G401.6 (cell line): Measurements from ENCODE around the gene KRT76.

ENCODE experiments used
- FAIRE-seq: peaks from 2 replicates; lab custom pipeline; 2012; peaks lifted over from hg19 to GRCh38; lab: Jason Lieb, UNC

Gene KRT76

DNA sequence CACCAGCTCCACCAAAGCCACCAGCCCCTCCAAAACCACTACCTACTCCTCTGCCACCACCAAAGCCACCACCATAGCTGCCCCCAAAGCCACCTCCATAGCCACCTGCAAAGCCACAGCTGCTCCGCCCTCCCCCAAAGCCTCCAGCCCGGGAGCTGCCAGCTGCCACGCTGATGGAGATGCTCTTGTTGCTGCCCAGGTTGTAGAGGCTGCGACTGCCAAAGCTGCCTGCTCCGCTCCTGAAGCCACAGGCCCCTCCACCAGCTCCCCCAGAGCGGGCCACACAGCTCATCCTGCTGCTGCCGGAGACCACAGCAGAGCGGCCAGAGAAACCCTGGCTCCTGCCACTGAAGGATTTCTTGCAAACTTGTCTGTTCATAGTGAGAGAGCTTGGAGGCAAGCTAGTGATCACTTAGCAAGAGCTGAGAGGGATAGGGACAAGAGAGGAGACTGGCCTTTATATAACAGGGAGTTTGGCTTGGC, at the start of gene KRT76:
KRT76 (minus strand) TSS at position 433 of the 483 bp plus-strand sequence; CDS start at position 379, 54 bp downstream.
- no peak for FAIRE-seq

DNA sequence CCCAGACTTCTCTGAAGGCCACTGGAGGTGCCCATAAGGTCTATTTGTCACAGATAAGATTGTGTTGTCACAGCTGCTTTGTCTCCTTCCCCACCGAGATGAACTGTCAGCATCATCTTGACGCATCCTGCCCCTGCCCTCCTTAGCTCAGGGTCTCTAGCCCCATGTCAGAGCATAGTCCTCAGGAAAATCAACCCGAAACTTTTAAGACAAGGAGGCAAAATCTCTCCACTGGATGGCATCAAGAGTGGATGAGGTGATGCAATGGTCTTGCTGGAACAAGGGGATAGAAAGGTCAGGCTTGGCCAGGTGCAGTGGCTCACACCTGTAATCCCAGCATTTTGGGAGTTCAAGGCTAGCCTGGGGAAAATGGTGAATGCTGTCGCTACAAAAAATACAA, 48.8 kb upstream of the KRT76 start:
- FAIRE-seq, result no peak

DNA sequence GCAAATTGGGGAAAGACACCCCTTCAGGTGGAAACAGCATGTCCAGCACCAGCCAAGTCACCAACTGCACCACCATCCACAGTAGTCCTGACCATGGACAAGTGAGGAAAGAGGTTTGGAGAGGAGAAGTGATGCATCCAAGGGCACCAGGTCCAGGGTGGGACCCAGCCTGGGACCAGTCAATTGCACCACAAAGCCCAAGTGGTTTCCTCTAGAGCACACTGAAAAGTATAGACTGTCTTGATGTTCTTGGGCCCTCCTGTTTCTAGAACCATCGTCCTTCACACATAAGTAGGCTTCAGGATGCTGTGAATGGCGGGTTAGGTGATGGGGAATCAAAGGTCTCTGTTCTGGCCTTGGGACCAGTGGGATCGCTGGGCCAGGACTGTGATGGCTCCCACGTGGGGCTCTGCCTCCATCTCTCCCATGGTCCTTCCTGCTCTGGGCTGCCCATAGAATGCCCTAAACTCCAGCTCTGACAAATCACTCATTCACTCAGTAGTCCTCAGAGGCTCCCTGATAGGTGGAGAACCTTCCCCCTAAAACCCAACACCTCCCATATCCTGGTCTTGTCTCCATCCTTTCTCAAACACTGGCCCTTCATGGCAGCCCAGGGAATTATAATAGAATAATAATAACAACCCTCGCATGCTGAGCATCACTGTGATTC, 47.7 kb upstream of the KRT76 start:
- no peak for FAIRE-seq

DNA sequence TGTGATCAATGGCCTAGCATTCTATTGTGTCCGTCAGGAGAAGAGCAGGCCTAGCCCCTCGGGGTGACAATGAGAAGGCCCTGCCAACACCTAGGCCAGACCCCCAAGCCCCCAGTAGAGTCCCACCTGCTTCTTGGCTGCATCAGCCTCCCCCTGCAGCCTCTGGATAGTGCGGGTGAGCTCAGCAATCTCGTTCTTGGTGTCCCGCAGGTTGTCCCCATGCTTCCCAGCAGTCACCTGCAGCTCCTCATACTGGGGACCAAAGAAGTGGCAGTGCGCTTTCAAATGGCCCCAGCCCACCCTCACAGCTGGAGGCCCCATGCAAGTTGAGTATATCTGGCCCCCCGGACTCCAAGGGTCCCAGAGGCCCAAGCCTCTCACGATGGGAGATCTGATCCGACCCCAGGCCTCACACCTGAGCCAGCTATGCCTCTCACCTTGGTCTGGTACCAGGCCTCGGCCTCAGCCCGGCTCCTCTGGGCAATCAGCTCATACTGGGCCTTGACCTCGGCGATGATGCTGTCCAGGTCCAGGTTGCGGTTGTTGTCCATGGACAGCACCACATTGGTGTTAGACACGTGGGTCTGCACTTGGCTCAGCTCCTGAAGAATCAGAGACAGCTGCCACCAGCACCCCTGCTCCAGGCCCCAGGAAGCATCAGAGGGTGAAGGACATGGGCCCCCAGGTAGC, 46.8 kb upstream of the KRT76 start:
- no peak for FAIRE-seq

DNA sequence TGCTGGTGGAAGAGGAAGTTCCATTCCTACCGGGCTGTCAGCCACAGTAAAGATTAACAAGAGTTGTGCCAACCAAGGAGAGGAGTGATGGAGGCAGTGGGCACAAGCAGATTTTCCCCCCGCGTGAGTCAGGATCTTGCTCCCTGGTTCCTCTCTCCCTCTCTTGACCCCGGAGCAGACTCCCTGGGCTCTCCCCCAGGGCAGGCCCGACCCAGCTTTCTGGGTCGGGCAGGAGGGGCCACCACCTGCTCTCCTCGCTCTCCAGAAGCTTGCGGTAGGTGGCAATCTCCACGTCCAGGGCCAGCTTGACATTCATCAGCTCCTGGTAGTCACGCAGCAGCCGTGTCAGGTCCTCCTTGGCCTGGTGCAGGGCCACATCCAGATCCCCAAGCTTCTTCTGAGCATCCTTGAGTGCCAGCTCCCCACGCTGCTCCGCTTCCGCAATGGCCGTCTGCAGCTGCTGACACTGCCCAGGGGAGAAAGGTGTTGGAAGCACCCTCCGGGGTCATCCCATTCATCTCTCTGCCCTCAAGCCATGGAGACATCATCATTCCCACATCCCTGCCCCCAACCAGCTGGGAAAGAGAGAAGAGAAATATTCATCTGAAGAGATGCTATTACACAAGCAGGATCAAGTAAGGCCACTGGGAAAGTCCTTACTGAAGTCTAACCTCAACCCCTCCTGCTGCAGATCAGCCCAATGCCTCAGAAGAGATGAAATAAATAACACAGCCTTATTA, 45.8 kb upstream of the KRT76 start:
- no peak for FAIRE-seq

DNA sequence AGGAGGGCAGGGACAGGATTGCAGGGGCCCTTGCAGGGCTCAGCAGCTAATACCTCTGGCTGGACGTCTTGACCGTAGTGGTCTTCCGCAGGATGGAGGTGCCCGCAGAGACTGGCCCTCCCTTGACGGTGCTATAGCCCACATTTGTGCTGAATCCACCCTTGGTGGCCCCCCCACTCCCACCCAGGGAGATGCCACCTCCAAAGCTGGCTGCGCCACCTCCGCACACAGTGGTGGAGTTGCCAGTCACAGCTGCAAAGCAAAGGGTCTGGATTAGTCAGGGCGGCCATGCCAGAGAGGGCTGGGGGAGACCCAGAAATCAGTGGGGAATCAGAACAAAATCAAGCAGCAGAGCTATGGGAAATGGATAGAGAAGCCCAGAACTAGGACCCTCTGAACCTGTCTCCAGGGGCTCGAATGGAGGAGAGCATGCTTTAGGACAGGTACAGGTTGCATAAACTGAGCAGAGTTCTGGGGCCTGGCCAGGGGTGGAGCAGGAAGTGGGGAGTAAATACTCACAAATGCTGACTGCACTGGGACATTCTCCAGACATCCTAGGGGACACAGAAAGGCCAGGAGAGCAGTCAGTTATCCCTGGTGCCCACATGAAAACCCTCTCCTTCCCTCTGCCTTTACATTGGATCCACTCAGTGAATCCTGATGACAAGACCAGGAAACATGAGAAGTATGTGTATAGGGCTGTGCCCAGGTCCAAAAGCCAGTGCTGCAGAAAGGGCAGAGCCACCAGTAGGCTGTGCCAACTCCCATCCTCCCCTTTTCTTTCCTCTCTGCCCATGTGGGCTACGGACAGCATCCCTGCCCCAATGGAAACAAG, 44.9 kb upstream of the KRT76 start:
- no peak for FAIRE-seq

DNA sequence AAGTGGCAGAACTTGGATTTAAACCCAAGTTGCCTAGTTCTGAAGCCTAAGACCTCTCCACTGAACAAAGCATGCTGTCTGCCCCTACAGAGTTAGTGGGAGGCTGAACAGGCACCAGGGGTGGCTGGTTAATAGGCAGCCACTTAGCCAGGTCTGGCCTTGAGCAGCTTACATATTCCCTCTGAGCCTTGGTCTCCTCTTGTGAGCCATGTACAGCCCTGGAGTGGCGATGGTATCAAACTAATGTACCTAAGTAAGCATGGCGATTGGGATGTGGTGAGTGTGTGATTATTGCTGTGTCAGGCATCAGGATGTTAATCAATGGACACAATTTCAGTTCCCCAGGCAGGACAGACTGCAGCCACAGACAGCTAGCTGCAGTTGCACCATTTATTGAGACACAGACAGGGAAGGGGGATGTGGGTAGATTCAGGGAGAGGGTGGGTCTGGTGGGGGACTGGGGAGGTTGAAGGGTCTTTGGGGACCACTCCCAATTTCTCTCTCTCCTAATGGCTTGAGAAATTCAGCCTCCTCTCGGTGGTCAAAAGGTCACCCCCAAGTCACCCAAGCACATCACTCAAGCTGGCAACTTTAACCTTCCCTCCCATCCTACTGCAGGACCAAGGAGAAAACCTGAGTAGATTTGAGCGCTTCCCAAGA, 44.1 kb upstream of the KRT76 start:
- no peak for FAIRE-seq

DNA sequence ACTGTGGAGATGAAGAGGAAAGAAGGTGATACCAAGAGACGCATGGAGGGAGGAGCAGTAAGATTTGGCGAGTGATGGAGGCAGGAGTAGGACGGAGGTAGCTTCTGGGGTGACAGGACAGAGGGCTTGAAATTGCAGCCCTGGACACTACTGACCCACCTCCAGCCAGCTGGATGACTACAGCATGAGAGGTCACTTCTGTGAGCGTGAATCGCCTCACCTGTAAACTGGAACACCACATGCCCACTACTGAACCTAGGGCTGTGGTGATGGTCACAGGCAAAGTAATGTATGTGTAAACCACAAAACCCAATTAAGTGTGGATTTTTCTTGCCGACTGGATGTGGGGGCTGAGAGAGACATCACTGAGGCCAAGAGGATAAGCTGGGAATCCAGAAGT, 43.4 kb upstream of the KRT76 start:
- no peak for FAIRE-seq

DNA sequence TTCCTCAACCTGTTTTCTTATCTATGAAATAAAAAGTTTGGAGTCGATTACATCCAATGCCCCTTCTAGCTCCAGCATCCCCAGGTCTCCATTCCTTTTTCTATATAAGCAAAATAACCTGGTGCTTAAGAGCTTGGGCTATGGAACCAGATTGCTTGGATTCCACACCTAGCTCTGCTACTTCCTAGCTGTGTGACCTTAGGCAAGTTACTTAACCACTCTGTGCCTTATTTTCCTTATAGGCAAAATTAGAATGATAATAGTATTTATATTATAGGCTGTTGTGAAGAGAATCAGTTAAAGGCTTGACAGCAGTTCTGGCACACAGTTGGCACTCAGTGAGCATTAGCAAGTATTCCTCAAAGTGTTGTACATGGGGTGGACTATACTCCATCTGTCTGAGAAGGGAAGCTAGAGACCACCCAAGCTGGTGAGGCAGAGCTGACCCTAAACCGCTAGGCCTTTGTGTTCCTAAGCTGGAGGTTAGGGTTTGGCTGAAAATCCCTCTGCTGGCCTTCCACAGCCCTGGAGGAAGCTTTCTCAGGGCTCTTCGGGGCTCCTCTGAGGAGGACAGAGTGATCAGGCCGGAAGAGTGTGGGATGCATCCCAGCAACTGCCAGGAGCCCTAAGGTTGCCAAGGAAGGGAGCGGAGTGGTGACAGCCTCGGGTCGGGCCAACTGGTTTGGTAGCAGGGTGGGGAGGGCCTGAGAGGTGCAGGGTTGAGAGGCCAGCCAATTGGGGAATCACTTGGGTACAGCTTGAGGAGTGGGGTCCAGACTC, 42.8 kb upstream of the KRT76 start:
- FAIRE-seq, result no peak

DNA sequence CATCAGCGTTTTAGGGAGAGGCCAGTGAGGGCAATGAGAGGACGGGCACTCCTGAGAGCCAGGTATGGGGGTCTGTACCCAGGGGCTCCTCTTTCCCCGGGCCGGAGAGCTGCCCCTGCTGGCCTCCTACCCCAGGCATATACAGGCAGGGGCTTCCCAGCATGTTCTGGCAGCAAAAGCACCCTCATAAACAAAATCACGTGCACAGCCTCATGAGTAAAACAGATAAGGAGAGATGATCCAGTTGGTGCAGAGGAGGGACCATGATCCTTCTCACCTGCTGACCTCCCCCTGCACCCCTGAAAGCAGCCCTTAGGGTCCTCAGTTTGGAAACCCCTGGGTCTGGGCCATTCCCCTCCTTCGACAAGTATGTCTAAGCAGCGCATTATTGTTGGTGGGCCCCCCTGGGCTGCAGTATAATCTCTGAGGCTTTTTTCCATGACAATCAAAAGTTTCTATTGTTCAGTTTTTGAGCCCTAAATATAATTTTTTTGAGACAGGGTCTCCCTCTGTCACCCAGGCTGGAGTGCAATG, 41.8 kb upstream of the KRT76 start:
- FAIRE-seq, result no peak

DNA sequence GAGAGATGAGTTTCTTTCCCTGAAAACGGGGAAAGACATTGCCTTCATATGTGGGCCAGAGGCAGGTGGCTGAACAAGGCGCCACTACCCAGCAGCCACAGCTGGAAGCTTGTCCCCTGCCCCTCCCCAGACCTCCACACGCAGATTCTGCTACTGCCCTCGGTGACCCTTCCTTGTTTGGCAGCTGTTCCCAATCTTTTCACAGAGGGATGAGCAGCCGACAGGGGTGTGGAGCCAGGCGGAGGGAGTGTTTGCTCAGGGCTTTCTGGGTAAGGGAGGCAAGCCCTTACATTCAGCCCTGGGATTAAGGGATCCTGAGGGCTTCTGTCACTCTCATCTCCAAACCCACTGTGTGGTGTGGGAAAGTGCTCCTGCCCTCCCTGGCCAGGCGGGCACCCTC, 41.2 kb upstream of the KRT76 start:
- FAIRE-seq, result no peak

DNA sequence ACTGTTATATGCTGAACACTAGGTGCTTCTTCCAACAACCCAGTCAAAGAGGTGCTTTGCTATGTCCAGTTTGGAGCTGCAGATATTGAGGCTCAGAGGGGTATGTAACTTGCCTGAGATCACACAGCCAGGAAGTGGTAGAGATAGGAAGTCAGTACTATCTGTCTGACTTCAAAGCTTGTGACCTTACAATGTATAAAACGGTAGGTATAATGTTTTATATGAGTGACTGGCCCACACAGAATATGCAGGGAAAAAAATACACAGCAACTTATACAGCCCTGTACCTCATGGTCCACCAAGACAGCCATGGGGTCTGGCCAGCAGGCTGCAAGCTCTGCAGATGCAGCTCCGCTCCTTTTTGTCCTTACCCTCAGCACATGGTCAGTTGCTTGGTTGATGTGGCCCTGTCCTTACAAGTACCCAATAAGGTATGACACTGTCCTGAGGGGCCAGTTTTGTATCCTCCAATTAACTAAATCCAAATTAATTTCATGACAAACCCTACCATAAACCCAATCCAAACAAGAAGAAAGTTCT, 40.6 kb upstream of the KRT76 start:
- no peak for FAIRE-seq

DNA sequence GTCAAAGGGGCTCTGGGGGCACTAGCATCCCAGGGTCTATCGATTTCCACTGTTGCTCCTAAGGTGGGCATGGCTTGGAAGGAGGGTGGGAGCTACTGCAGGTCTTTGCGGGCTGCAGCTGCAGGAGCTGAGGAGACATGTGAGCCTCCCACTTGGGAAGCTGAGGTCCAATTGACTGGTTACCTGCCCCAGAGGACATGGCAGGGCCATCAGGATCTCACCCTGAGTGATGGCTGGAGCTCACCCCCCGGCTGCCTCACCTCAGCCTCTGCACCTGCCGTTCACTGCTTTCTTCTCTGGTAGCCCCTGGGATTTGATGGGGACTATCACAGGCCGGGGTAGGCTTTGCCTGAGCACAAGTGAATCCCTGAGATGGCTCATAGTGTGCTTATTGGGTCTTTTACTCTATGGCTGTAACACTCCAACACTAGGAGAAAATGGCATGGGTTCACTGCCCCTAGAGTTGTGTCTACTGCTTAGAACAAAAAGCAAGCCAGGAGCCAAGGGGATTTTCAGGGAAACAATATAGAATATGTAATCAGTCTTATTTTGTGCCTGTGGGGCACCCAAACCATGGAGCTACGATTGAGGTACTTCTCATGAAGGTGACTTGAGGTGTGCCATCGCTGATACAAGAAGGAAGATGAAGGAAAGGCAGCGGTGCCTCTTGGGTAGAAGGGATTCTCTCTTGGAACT, 40.0 kb upstream of the KRT76 start:
- no peak for FAIRE-seq

DNA sequence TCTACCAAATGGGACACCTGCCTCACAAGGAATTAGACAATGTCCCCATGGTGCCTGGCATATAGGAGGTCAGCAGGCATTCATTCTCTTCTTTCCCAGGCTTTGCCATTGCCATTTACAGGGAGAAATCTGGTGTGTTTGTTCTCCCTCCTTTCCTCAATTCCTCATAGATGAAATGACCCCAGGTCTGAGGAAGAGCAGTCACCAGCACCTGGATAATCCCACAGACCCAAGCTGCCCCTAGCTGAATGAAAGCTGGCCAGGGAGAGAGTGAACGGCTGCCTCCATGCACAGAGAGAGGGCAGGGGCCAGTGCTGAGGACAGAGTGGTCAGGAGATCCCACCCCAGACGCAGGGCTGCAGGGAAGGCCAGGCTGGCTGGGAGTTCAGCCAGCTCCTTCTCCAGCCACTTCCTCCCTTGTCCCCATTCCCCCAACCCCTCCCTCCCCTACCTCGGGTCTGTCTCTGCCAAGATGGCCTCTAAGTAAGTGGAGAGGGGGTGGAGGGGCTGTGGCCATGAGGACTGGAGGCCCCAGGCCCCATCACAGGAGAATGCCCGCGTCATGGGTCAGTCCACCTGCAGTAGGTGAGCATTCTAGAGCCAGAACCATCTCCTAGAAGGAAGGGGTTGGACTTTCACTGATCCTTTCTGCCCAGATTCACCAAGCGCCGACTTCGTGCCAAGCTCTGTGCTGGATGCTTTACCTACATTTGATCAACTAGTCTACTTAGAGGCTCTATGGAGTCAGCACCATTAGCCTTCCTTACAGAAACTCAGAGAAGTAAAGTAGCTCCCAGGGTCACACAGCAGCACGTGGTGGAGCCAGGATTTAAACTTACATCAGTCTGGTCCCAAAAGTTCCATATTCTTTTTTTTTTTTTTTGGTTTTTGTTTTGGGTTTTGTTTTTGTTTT, 38.8 kb upstream of the KRT76 start:
- FAIRE-seq, result no peak

DNA sequence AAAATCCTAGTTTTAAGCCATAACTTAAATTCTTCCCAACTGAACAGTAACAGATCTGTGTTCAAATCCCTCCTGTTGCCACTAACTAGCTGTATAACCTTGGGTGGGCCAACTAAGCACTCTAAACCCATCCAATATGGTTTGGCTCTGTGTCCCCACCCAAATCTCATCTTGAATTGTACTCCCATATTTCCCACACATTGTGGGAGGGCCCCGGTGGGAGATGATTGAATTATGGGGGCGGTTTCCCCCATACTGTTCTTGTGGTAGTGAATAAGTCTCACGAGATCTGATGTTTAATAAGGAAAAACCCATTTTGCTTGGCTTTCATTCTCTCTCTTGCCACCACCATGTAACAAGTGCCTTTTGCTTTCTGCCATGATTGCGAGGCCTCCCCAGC, 38.0 kb upstream of the KRT76 start:
- FAIRE-seq, result no peak

DNA sequence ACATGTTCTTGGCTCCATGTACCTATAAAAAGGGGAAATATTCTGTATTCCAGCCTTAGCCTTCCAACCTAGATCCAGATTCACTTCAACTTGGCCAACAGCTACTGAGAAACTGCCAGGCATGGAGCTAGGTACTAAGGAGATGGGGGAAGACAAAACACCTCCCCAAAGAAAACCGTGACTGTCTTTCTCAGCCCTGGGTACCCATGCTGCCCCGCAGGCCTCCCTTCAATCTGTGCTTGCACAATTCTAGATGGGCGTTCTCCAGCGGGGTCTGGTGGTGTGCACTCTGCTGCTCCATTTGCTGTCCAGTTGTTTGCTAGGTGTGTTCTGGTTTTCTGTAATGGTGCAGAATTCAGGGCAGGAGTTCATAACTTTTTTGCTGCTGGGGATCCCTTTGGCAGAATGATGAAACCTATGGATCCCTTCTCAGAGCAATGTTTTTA, 37.6 kb upstream of the KRT76 start:
- FAIRE-seq, result no peak

DNA sequence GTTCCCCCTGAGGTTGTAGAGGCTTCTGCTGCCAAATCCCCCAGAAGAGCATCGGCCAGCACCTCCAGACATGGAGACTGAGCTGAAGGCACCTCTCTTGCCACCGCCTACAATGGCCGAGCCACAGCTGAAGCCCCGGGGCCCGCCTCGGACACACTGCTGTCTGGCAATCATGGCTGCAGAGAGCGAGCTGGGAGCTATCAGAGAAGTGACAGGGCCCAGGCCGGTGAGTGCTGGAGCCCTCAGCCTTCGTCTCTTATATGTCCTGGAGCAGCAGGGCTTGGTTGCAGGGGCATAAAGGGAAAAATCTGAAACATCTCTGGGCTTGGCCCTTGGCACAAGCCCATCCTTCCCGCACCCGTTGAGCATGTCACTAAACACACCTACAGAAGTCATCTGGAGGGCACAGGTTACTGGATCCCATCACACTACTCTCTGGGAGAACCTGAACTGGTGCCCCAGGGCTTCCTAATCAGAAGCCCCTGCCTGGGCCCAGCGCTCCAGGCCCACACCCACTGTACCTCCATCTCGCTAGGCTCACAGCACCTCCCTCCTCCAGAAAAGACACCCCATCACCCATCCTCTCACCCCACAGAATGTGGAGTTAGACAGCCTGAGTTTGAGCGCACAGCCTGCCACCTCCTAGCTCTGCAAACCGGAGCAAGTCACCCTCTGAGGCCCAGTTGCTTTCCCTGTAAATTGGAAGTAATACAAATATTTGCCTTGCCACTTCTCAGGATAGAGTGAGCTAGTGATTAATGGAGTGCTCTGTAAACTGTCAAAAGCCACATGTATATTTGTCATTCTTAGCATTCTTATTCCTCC, 37.0 kb upstream of the KRT76 start, which contains the start of gene KRT4:
KRT4 (minus strand) TSS at position 232 of the 825 bp plus-strand sequence; CDS start at position 174, 58 bp downstream.
- no peak for FAIRE-seq
